HG02885 (cell line): ENCODE results near the gene TBX1.

Source experiments
- ATAC-seq: cut with Tn5 transposase; IDR thresholded peaks from one replicate; pipeline ENCODE4 v1.9.1; 2021; ENCODE audit warnings: mild to moderate bottlenecking; ENCODE audit not compliant: unreplicated experiment, poor library complexity

Gene TBX1

GRCh38 chr22:19795617-19796008 is 35.0 kb downstream of the TBX1 start:
- no peak for ATAC-seq

GRCh38 chr22:19796160-19796559 is 35.6 kb downstream of the TBX1 start:
- ATAC-seq = no peak

GRCh38 chr22:19797086-19798002 is 36.8 kb downstream of the TBX1 start:
- no peak for ATAC-seq

GRCh38 chr22:19798003-19798665 is 37.6 kb downstream of the TBX1 start:
- no peak for ATAC-seq

- no peak for ATAC-seq
Measured at GRCh38 chr22:19798891-19799293, 38.3 kb downstream of the TBX1 start.

GRCh38 chr22:19799322-19800190 is 39.0 kb downstream of the TBX1 start:
- ATAC-seq = no peak

GRCh38 chr22:19800306-19800705 is 39.7 kb downstream of the TBX1 start:
- ATAC-seq = no peak

- no peak for ATAC-seq
Measured at GRCh38 chr22:19800761-19801244, 40.2 kb downstream of the TBX1 start.

GRCh38 chr22:19801340-19802000 is 40.9 kb downstream of the TBX1 start:
- ATAC-seq = no peak

GRCh38 chr22:19802001-19802893 is 41.7 kb downstream of the TBX1 start:
- no peak for ATAC-seq

- no peak for ATAC-seq
Measured at GRCh38 chr22:19802894-19803735, 42.5 kb downstream of the TBX1 start.

GRCh38 chr22:19803736-19804267 is 43.2 kb downstream of the TBX1 start:
- ATAC-seq = no peak

- ATAC-seq = no peak
Measured at GRCh38 chr22:19805821-19806212, 45.2 kb downstream of the TBX1 start.

- ATAC-seq = no peak
Measured at GRCh38 chr22:19806213-19807160, 45.9 kb downstream of the TBX1 start.

- ATAC-seq = no peak
Measured at GRCh38 chr22:19807161-19807913, 46.8 kb downstream of the TBX1 start.
